HG03442 (cell line): ENCODE results near the gene TMEM87B.

Source experiments
- ATAC-seq: cut with Tn5 transposase; IDR thresholded peaks from one replicate; pipeline ENCODE4 v1.9.1; 2021; ENCODE audit warnings: mild to moderate bottlenecking, moderate library complexity; ENCODE audit not compliant: unreplicated experiment

Gene TMEM87B

DNA sequence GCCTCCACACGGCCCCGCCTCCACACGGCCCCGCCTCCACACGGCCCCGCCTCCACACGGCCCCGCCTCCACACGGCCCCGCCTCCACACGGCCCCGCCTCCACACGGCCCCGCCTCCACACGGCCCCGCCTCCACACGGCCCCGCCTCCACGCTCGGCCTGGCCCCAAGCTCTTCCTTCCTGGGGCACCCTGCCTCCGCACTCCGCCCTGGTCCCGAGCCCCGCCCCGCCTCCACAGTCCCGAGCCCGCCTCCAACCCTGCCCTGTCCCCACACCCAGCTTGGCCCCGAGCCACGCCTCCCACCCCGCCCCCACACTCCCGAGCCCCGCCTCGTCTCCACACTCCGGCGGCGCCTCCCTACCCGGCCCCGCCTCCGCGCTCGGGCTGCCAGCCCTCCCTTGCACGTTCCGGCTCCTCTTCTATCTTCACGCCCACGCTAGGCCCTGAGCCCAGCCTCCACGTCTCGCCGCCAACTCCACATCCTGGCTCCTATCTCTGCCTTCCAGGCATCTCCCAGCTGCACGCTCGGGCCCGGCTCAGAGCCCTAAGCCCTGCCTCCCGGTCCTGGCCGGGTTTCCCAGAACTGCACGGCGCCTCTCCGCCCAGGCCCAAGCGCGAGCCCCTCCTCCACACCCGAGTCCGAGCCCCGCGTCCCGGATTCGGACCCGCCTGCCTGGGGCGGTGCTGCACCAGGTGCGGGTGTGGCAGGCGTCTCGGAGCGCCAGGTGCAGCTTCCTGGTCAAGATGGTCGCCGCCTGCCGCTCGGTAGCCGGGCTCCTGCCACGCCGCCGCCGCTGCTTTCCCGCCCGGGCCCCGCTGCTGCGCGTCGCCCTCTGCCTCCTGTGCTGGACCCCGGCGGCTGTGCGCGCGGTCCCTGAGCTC, at the start of gene TMEM87B:
Gene TMEM87B, plus strand, starts transcription at position 423 of the 883 bp plus-strand sequence. Its CDS starts 323 bp downstream, at position 746.
- ATAC-seq, result peak; percentile 48

- no peak for ATAC-seq
Observed at GRCh38 chr2:112005406-112006075, 49.5 kb upstream of the TMEM87B start.

GRCh38 chr2:112006076-112006410, 49.0 kb upstream of the TMEM87B start:
- ATAC-seq, result no peak

DNA sequence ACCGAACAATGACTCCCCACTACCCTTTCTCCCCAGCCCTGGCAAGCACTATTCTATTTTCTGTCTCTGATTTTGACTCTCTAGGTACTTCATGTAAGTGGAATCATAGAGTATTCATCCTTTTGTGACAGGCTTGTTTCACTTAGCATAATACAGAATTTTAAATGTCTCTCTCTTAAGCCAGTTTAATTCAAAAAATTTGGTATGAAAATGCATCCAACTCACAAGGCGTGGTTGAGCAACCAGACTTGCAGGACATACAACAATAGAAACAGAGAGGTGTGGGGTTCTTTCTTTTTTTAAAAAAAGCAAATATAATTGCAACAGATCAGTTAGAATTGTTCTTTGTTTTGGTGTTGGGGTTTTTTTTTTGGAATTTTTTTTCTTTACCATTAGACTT, 47.6 kb upstream of the TMEM87B start:
- no peak for ATAC-seq

GRCh38 chr2:112008910-112009485, 46.1 kb upstream of the TMEM87B start:
- no peak for ATAC-seq

DNA sequence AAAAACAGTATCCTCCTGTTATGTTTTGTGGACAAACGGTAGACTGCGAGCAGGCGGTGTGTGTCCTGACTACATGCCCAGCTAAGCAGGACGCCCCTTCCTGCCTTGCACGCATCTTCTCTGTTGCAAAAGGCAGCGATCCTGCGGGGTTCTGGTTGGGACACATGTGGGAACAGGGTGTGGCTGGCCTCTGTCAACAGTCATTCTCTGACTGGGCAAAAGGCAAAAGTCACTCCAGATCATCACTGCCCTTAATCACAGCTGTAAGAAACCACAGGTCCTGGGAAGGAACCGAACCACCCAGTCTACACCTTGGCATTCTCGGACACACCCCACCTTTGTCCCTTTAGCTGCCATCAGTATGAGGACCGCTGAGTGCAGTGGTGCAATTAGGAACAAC, 44.3 kb upstream of the TMEM87B start:
- no peak for ATAC-seq

DNA sequence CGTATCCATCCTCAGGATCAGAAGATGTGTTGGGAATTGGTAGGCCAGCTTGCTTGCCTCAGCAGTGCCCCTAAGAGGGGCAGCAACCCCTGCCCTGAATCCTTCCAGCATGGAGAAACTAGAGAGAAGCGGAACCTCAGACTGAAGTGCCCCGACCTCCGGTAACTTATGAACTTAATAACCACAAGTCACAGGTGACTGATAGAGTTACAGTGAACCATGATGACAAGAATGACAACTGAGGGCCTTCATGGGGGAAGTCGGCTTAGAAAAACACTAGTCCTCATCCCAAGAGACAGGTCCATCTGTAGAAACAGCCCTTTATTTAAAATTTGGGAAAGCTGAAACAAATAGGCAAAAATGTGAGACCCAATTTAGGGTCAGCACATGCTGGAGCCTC, 42.5 kb upstream of the TMEM87B start:
- no peak for ATAC-seq

- no peak for ATAC-seq
Observed at GRCh38 chr2:112018846-112019245, 36.2 kb upstream of the TMEM87B start.

- no peak for ATAC-seq
Observed at GRCh38 chr2:112019569-112019982, 35.5 kb upstream of the TMEM87B start.

GRCh38 chr2:112020561-112020960, 34.5 kb upstream of the TMEM87B start:
- ATAC-seq, result no peak

GRCh38 chr2:112021290-112021689, 33.8 kb upstream of the TMEM87B start:
- ATAC-seq, result no peak

DNA sequence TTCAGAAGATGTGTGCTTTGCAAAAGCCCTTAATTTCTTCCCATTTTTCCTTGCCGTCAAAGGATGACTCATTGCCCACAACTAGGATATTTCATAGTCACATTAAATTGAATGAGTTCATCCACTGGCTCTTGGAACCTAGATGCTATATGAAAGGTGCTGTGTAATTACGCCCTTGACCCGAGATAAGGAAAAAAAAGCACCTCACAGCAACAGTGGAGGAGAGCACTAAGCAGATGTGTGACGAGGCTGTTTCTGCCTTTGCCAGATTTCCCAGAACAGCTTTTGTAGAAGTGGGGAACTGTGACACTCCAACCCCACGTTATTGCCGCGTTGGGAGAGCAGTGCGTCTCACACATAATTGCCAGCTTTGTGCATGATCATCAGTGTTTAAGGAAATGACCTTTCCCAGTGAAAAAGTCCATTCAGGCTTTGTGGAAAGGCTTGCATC, 33.3 kb upstream of the TMEM87B start:
- ATAC-seq, result no peak

DNA sequence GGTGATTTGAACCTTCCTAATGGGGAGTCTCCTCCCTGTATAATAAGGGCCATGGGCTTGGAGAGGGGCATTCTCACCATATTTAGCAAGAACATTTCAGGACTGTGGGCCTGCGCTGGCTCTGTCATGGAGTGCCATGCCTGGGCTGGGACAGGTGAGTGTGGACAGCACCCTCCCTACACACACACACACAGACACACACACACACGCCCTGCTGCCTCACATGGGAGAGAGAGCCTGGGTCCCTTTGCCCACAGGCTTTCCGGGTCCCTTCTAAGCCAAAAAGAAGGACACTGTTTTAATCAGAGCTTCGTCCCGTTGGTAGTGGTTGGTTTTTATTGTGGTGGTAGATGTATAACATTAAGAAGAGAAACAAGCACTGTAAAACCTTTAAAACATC, 31.4 kb upstream of the TMEM87B start:
- no peak for ATAC-seq

DNA sequence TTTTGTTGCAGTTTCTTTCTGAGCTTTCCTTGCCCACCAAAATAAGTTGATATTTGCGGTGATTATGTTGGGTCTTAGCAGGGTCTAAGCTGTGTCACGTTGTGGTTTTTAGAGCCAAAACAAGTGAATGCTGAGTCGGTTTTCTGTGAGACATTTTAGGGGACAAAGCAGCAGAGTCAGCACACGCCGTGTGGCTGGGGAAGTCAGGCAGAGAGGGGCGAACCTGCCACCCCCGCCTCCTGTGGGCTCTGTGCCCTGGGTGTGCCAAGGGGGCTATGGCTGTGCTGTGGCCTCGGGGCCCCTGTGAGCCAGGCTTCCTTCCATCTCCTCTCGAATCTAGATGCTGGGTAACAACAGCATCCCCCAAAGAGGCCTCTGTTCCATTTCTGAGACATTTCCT, 30.8 kb upstream of the TMEM87B start:
- no peak for ATAC-seq

DNA sequence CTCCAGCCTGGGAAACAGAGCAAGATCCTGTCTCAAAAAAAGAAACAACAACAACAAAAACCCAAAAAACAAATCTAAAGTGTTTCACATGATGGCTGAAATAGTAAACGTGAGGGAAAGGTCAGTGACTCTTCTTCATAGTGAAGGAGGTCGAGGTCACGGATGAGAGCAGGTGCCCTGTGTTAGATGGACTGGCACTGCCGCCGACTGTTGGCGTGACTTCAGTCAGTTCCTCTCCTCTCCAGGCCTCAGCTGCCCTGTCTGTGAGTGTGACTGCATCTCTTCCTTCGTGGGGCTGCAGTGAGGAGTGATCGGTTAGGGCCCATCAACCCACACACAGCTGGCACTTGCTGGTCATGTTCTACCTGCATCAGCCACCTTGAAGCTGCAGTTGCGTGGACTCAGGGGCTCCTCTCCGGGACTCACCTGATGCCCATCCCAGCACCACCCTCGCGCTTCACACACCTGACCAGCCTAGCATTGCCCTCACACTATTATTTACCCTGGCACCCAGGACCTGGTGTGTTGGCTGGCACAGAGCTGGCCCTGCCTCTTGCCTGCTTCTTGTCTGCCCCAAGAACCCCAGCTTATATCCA, 30.1 kb upstream of the TMEM87B start:
- no peak for ATAC-seq

GRCh38 chr2:112026509-112026908, 28.6 kb upstream of the TMEM87B start:
- ATAC-seq, result no peak

DNA sequence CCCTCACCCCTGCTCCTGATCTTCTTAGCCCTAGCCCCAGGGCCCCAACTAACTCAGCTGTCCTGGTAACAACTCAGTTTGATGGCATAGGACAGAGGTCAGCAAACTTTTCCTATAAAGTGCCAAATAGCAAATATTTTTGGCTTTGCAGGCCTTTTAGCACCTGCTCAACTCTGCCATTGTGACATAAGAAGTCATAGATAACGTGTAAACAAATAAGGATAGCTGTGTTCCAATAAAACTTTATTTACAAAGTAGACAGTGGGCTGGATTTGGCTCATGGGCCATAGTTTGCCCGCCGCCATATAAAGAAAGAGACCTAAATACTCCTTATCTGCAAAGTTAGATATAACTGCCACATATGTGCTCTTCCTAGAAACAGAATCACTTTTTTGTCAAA, 27.3 kb upstream of the TMEM87B start:
- ATAC-seq, result no peak

GRCh38 chr2:112029164-112029563, 25.9 kb upstream of the TMEM87B start:
- no peak for ATAC-seq

DNA sequence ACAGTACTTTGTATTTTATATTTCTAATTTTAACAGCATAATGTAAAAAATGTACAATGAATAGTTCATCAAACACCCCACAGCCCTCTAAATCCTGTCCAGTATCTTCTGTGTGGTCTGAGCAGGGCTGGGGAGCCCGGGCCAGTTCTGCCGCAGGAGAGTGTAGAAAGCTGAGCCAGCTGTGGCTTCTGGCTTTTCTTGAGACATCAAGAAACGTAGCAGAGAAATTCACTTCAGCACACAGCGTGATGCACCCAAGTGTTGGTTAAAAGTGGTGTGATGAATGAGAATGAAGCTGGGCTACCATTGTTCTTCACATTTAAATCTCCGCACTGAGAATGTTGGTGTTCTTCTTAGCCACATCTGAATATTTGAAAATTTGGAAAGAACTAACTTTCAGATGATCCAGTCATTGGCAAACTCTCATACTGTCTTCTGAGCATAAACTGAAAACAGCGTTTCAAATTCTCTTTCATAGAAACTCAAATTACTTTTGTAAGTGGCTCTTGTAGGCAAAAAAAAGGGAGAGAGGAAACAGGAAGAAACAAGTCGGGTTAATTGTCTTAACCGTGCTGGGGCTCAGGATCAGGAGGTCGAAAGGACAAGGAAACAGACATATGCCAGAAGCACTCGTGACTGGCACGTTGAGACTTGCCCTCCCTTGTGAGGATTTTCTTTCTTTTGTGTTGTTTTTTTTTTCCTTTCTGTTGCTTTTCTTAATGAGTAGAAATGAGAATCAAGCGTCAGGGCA, 23.4 kb upstream of the TMEM87B start:
- ATAC-seq, result no peak

DNA sequence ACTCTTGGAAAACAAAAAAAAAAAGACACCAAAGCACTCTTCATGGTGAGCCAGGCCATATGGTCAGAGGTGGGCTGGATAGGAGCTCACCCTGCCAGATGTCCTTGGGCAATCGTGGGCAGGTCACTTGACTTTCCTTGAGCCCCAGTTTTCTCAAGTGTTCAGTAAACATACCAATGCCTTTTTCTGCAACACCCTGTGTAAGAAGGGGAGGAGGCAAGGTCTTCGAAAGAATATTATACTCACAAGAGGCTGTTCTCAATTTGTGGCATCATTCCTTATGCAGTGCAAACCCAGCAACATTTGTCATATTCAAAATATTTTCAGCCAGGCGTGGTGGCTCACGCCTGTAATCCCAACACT, 22.9 kb upstream of the TMEM87B start:
- no peak for ATAC-seq
